ENCODE data around the gene KCNE2.
"Not testable (repeated sequence)": the region's sequence is repeated elsewhere in the genome, so short reads cannot be mapped to it uniquely, and the experiment has no call there.

- TF ChIP-seq, protein P1, sequence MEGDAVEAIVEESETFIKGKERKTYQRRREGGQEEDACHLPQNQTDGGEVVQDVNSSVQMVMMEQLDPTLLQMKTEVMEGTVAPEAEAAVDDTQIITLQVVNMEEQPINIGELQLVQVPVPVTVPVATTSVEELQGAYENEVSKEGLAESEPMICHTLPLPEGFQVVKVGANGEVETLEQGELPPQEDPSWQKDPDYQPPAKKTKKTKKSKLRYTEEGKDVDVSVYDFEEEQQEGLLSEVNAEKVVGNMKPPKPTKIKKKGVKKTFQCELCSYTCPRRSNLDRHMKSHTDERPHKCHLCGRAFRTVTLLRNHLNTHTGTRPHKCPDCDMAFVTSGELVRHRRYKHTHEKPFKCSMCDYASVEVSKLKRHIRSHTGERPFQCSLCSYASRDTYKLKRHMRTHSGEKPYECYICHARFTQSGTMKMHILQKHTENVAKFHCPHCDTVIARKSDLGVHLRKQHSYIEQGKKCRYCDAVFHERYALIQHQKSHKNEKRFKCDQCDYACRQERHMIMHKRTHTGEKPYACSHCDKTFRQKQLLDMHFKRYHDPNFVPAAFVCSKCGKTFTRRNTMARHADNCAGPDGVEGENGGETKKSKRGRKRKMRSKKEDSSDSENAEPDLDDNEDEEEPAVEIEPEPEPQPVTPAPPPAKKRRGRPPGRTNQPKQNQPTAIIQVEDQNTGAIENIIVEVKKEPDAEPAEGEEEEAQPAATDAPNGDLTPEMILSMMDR (IDR thresholded peaks at IDR 0.05; ENCODE audit: poor library complexity) = not testable (repeated sequence)
- TF ChIP-seq EZH2phosphoT487 (IDR thresholded peaks at IDR 0.05; ENCODE audit: low read depth, severe bottlenecking, unreplicated experiment); EZH2 (IDR thresholded peaks at IDR 0.05; ENCODE audit: borderline replicate concordance): not testable (repeated sequence)
These were observed 36.7 kb downstream of the KCNE2 start for GRCh38 chr21:34400522-34400921.
